Stimulated activated naive CD4-positive, alpha-beta T cell treated with Interleukin-2 at 50 U/mL for 16 hours (primary cell): Measurements from ENCODE around the gene AFMID.
A peak's percentile ranks its signal among the peaks of the same experiment; 100 is the strongest.
"Not testable (repeated sequence)": the region's sequence is repeated elsewhere in the genome, so short reads cannot be mapped to it uniquely, and the experiment has no call there.

ENCODE experiments used
- DNase-seq: peaks from one replicate; lab custom pipeline; 2025; lab: John Stamatoyannopoulos, UW

Gene AFMID

GRCh38 chr17:78186692-78187595 lies at the start of gene AFMID, which contains the start of gene TK1:
Gene AFMID (plus strand): TSS chr17:78187362. CDS start chr17:78187371, 9 bp downstream.
Gene TK1 (minus strand): TSS chr17:78187052. CDS start chr17:78186994, 58 bp downstream.
- peak; percentile 83 for DNase-seq

GRCh38 chr17:78137392-78138203 lies 49.6 kb upstream of the AFMID start:
- peak; percentile 45 for DNase-seq

GRCh38 chr17:78138204-78139060 lies 48.7 kb upstream of the AFMID start:
- DNase-seq = no peak

GRCh38 chr17:78139861-78140168 lies 47.3 kb upstream of the AFMID start:
- DNase-seq = not testable (repeated sequence)

GRCh38 chr17:78140169-78141051 lies 46.8 kb upstream of the AFMID start:
- DNase-seq = peak; percentile 88

- no peak for DNase-seq
Measured at GRCh38 chr17:78141437-78142118, 45.6 kb upstream of the AFMID start.

- no peak for DNase-seq
Measured at GRCh38 chr17:78142119-78142861, 44.9 kb upstream of the AFMID start.

GRCh38 chr17:78143214-78144146 lies 43.7 kb upstream of the AFMID start:
- DNase-seq = no peak

- DNase-seq = no peak
Measured at GRCh38 chr17:78144147-78144719, 42.9 kb upstream of the AFMID start.

- no peak for DNase-seq
Measured at GRCh38 chr17:78144736-78145641, 42.2 kb upstream of the AFMID start.

GRCh38 chr17:78146471-78146869 lies 40.7 kb upstream of the AFMID start:
- DNase-seq = no peak

- DNase-seq = no peak
Measured at GRCh38 chr17:78146881-78147280, 40.3 kb upstream of the AFMID start.

- no peak for DNase-seq
Measured at GRCh38 chr17:78147315-78147998, 39.7 kb upstream of the AFMID start.

GRCh38 chr17:78148286-78149016 lies 38.7 kb upstream of the AFMID start:
- no peak for DNase-seq

- DNase-seq = no peak
Measured at GRCh38 chr17:78151514-78152008, 35.6 kb upstream of the AFMID start.
